ENCODE data around the gene LRRC63. TPM values are rescaled to one million over a fixed set of nuclear protein-coding genes. Genes with fewer than 3 reads are reported as not detected.
"Not testable (repeated sequence)": the region's sequence is repeated elsewhere in the genome, so short reads cannot be mapped to it uniquely, and the experiment has no call there.

The LRRC63 gene
- 0.52 and 0.71 TPM in 2 replicates for total RNA-seq

GRCh38 chr13:46211483-46212351, at the start of gene LRRC63:
Gene LRRC63, plus strand, starts transcription at chr13:46211928. Its CDS starts 1,107 bp downstream, at chr13:46213035.
- DNase-seq (ENCODE audit: low spot score), result peak; percentile 83
- Mint-ChIP-seq H3K27me3 (ENCODE audit: low read depth) (peaks cover 4% of the 10 kb centered on the region), H3K4me1 (ENCODE audit: low read depth) (peaks cover 37% of the 10 kb centered on the region), H3K27ac (peak within 1 kb of the TSS; percentile 92), H3K4me3 (ENCODE audit: low read depth) (peak within 1 kb of the TSS; percentile 89), H3K36me3 (ENCODE audit: low read depth) (peaks cover 3% of the 10 kb centered on the region), H3K9me3 (no peaks in the 10 kb centered on the region)
- intact Hi-C loops (cut with micrococcal nuclease), result loop anchor here (1.0 to 5.0 kb wide), 4 partner anchors 9 to 159 kb away; partner anchors contain the start of genes LCP1 and ZC3H13

- DNase-seq (ENCODE audit: low spot score); H3K27ac Mint-ChIP-seq; H3K9me3 Mint-ChIP-seq; H3K27me3 Mint-ChIP-seq (ENCODE audit: low read depth); intact Hi-C loops (cut with micrococcal nuclease); H3K4me3 Mint-ChIP-seq (ENCODE audit: low read depth): not testable (repeated sequence)
- peaks cover 71% of the 10 kb centered on the region for H3K4me1 Mint-ChIP-seq (ENCODE audit: low read depth)
- peaks cover 78% of the 10 kb centered on the region for H3K36me3 Mint-ChIP-seq (ENCODE audit: low read depth)
Observed at GRCh38 chr13:46162741-46163140, 49.0 kb upstream of the LRRC63 start.

- no peaks in the 10 kb centered on the region for H3K27me3 Mint-ChIP-seq (ENCODE audit: low read depth)
Observed at GRCh38 chr13:46164661-46165060, 47.1 kb upstream of the LRRC63 start.

GRCh38 chr13:46165485-46166223, 46.1 kb upstream of the LRRC63 start:
- Mint-ChIP-seq H3K9me3 (no peaks in the 10 kb centered on the region), H3K4me3 (ENCODE audit: low read depth) (peak overlapping the region; percentile 60), H3K27ac (peak overlapping the region; percentile 89), H3K27me3 (ENCODE audit: low read depth) (no peaks in the 10 kb centered on the region), H3K4me1 (ENCODE audit: low read depth) (peaks cover 79% of the 10 kb centered on the region), H3K36me3 (ENCODE audit: low read depth) (peaks cover 75% of the 10 kb centered on the region)
- intact Hi-C loops (cut with micrococcal nuclease), result loop anchor here (1.0 to 5.0 kb wide), 3 partner anchors 14 to 823 kb away; partner anchors contain the start of gene TPT1
- DNase-seq (ENCODE audit: low spot score), result no peak

More at GRCh38 chr13:46164661-46165060, 47.1 kb upstream of the LRRC63 start:
- peaks cover 79% of the 10 kb centered on the region for H3K4me1 Mint-ChIP-seq (ENCODE audit: low read depth)
- peak overlapping the region; percentile 60 for H3K4me3 Mint-ChIP-seq (ENCODE audit: low read depth)
- DNase-seq (ENCODE audit: low spot score), result no peak
- intact Hi-C loops (cut with micrococcal nuclease), result loop anchor here (1.0 to 5.0 kb wide), 3 partner anchors 15 to 822 kb away; partner anchors contain the start of gene TPT1
- H3K27ac Mint-ChIP-seq, result peak overlapping the region; percentile 78
- H3K9me3 Mint-ChIP-seq, result no peaks in the 10 kb centered on the region
- H3K36me3 Mint-ChIP-seq (ENCODE audit: low read depth), result peaks cover 75% of the 10 kb centered on the region

GRCh38 chr13:46166224-46166584, 45.5 kb upstream of the LRRC63 start:
- peak overlapping the region; percentile 60 for H3K4me3 Mint-ChIP-seq (ENCODE audit: low read depth)

GRCh38 chr13:46166947-46167610, 44.6 kb upstream of the LRRC63 start:
- Mint-ChIP-seq H3K27ac (peak overlapping the region; percentile 94), H3K4me1 (ENCODE audit: low read depth) (peaks cover 81% of the 10 kb centered on the region), H3K36me3 (ENCODE audit: low read depth) (peaks cover 78% of the 10 kb centered on the region), H3K9me3 (no peaks in the 10 kb centered on the region), H3K27me3 (ENCODE audit: low read depth) (no peaks in the 10 kb centered on the region), H3K4me3 (ENCODE audit: low read depth) (peak overlapping the region; percentile 69)
- intact Hi-C loops (cut with micrococcal nuclease), result loop anchor here (5.0 kb wide), 2 partner anchors 155 to 825 kb away; partner anchors contain the start of gene TPT1
- no peak for DNase-seq (ENCODE audit: low spot score)

More at GRCh38 chr13:46166224-46166584, 45.5 kb upstream of the LRRC63 start:
- peaks cover 80% of the 10 kb centered on the region for H3K4me1 Mint-ChIP-seq (ENCODE audit: low read depth)
- H3K27ac Mint-ChIP-seq, result peak overlapping the region; percentile 89
- no peaks in the 10 kb centered on the region for H3K27me3 Mint-ChIP-seq (ENCODE audit: low read depth)
- intact Hi-C loops (cut with micrococcal nuclease), result loop anchor here (5.0 kb wide), 2 partner anchors 156 to 824 kb away; partner anchors contain the start of gene TPT1
- peaks cover 77% of the 10 kb centered on the region for H3K36me3 Mint-ChIP-seq (ENCODE audit: low read depth)
- no peak for DNase-seq (ENCODE audit: low spot score)
- H3K9me3 Mint-ChIP-seq, result no peaks in the 10 kb centered on the region

GRCh38 chr13:46168341-46168740, 43.4 kb upstream of the LRRC63 start:
- intact Hi-C loops (cut with micrococcal nuclease), result loop anchor here (5.0 kb wide), 2 partner anchors 154 to 826 kb away; partner anchors contain the start of gene TPT1

GRCh38 chr13:46168783-46169182, 42.9 kb upstream of the LRRC63 start:
- Mint-ChIP-seq H3K27ac (peak overlapping the region; percentile 94), H3K4me1 (ENCODE audit: low read depth) (peaks cover 90% of the 10 kb centered on the region), H3K27me3 (ENCODE audit: low read depth) (no peaks in the 10 kb centered on the region), H3K36me3 (ENCODE audit: low read depth) (peaks cover 83% of the 10 kb centered on the region), H3K4me3 (ENCODE audit: low read depth) (peak overlapping the region; percentile 69), H3K9me3 (no peaks in the 10 kb centered on the region)
- intact Hi-C loops (cut with micrococcal nuclease), result loop anchor here (1.0 to 5.0 kb wide), 3 partner anchors 11 to 826 kb away; partner anchors contain the start of gene TPT1
- DNase-seq (ENCODE audit: low spot score), result no peak

More at GRCh38 chr13:46168341-46168740, 43.4 kb upstream of the LRRC63 start:
- DNase-seq (ENCODE audit: low spot score), result no peak
- H3K36me3 Mint-ChIP-seq (ENCODE audit: low read depth), result peaks cover 81% of the 10 kb centered on the region
- no peaks in the 10 kb centered on the region for H3K27me3 Mint-ChIP-seq (ENCODE audit: low read depth)
- H3K4me1 Mint-ChIP-seq (ENCODE audit: low read depth), result peaks cover 90% of the 10 kb centered on the region
- no peaks in the 10 kb centered on the region for H3K9me3 Mint-ChIP-seq
- H3K4me3 Mint-ChIP-seq (ENCODE audit: low read depth), result peak overlapping the region; percentile 69
- H3K27ac Mint-ChIP-seq, result peak overlapping the region; percentile 94

GRCh38 chr13:46169758-46170157, 42.0 kb upstream of the LRRC63 start:
- no peaks in the 10 kb centered on the region for H3K9me3 Mint-ChIP-seq
- H3K4me1 Mint-ChIP-seq (ENCODE audit: low read depth), result peaks cover 87% of the 10 kb centered on the region

GRCh38 chr13:46170268-46170667, 41.5 kb upstream of the LRRC63 start:
- intact Hi-C loops (cut with micrococcal nuclease), result no loop called here
- H3K27ac Mint-ChIP-seq, result peak overlapping the region; percentile 94
- H3K27me3 Mint-ChIP-seq (ENCODE audit: low read depth), result no peaks in the 10 kb centered on the region
- DNase-seq (ENCODE audit: low spot score), result no peak
- H3K4me1 Mint-ChIP-seq (ENCODE audit: low read depth), result peaks cover 90% of the 10 kb centered on the region
- H3K9me3 Mint-ChIP-seq, result no peaks in the 10 kb centered on the region
- peak overlapping the region; percentile 69 for H3K4me3 Mint-ChIP-seq (ENCODE audit: low read depth)
- peaks cover 78% of the 10 kb centered on the region for H3K36me3 Mint-ChIP-seq (ENCODE audit: low read depth)

More at GRCh38 chr13:46169758-46170157, 42.0 kb upstream of the LRRC63 start:
- H3K4me3 Mint-ChIP-seq (ENCODE audit: low read depth), result peak overlapping the region; percentile 31
- peak overlapping the region; percentile 94 for H3K27ac Mint-ChIP-seq
- H3K36me3 Mint-ChIP-seq (ENCODE audit: low read depth), result peaks cover 76% of the 10 kb centered on the region
- no peaks in the 10 kb centered on the region for H3K27me3 Mint-ChIP-seq (ENCODE audit: low read depth)
- intact Hi-C loops (cut with micrococcal nuclease), result loop anchor here (1.0 to 5.0 kb wide), 3 partner anchors 10 to 827 kb away; partner anchors contain the start of gene TPT1
- no peak for DNase-seq (ENCODE audit: low spot score)

- Mint-ChIP-seq H3K27ac (peak overlapping the region; percentile 94), H3K4me1 (ENCODE audit: low read depth) (peaks cover 92% of the 10 kb centered on the region), H3K27me3 (ENCODE audit: low read depth) (no peaks in the 10 kb centered on the region), H3K9me3 (no peaks in the 10 kb centered on the region), H3K36me3 (ENCODE audit: low read depth) (peaks cover 82% of the 10 kb centered on the region), H3K4me3 (ENCODE audit: low read depth) (peak overlapping the region; percentile 69)
- intact Hi-C loops (cut with micrococcal nuclease), result no loop called here
- no peak for DNase-seq (ENCODE audit: low spot score)
Observed at GRCh38 chr13:46170687-46171086, 41.0 kb upstream of the LRRC63 start.

GRCh38 chr13:46171217-46171616, 40.5 kb upstream of the LRRC63 start:
- H3K4me3 Mint-ChIP-seq (ENCODE audit: low read depth), result peak overlapping the region; percentile 67
- peaks cover 82% of the 10 kb centered on the region for H3K36me3 Mint-ChIP-seq (ENCODE audit: low read depth)
- no peaks in the 10 kb centered on the region for H3K27me3 Mint-ChIP-seq (ENCODE audit: low read depth)
- no peak for DNase-seq (ENCODE audit: low spot score)
- intact Hi-C loops (cut with micrococcal nuclease), result no loop called here
- peaks cover 91% of the 10 kb centered on the region for H3K4me1 Mint-ChIP-seq (ENCODE audit: low read depth)
- peak overlapping the region; percentile 94 for H3K27ac Mint-ChIP-seq
- H3K9me3 Mint-ChIP-seq, result no peaks in the 10 kb centered on the region
